ENCODE results near the gene KRTAP3-1.

DNA sequence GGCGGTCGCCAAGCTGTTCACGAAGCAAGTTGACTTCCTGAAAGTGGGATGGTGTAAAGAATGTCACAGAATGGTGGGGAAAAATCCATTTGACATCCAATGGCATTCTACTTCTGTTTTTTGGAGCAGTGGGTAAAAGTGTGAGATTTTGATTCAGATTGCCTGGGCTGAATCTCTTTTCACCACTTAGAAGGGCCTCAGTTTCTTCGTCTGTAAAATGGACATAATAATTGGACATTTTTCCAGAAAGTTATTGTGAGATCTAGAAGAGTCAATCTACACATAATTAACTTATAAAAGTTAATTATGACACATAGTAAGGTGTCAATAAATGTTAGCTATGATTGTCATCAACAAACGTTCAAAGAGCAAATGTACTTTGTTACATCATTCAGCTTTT lies 27.8 kb downstream of the KRTAP3-1 start:
- TF ChIP-seq, protein P1, sequence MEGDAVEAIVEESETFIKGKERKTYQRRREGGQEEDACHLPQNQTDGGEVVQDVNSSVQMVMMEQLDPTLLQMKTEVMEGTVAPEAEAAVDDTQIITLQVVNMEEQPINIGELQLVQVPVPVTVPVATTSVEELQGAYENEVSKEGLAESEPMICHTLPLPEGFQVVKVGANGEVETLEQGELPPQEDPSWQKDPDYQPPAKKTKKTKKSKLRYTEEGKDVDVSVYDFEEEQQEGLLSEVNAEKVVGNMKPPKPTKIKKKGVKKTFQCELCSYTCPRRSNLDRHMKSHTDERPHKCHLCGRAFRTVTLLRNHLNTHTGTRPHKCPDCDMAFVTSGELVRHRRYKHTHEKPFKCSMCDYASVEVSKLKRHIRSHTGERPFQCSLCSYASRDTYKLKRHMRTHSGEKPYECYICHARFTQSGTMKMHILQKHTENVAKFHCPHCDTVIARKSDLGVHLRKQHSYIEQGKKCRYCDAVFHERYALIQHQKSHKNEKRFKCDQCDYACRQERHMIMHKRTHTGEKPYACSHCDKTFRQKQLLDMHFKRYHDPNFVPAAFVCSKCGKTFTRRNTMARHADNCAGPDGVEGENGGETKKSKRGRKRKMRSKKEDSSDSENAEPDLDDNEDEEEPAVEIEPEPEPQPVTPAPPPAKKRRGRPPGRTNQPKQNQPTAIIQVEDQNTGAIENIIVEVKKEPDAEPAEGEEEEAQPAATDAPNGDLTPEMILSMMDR (IDR thresholded peaks at IDR 0.05), result no peak
- no peak for TF ChIP-seq EZH2 (IDR thresholded peaks at IDR 0.05)

Measured in neural progenitor cell (in vitro differentiated cells).